Ascending aorta (tissue), 2 donors: ENCODE data around the gene AGAP1. TPM values are rescaled to one million over a fixed set of nuclear protein-coding genes. Genes with fewer than 3 reads are reported as not detected.

Experiments used
- DNase-seq, 2 donors: peaks; one replicate each; pipeline ENCODE4 v3.0.0-alpha.2; 2019; ENCODE audit warnings: low spot score in 2 of 2
- H3K27ac ChIP-seq, 2 donors: fragments of 200-600 bp; sonication (generic); one replicate each; pipeline ENCODE4 v1.5.1; 2016 to 2017; ENCODE audit warnings: mild to moderate bottlenecking in 1 of 2
- H3K27me3 ChIP-seq: fragments of 200-600 bp; sonication (generic); one replicate; pipeline ENCODE4 v1.5.1; 2017
- H3K36me3 ChIP-seq, 2 donors: fragments of 200-600 bp; sonication (generic); one replicate each; pipeline ENCODE4 v1.5.1; 2016
- H3K4me1 ChIP-seq, 2 donors: fragments of 200-600 bp; sonication (generic); one replicate each; pipeline ENCODE4 v1.5.1; 2016 to 2017; ENCODE audit warnings: mild to moderate bottlenecking in 1 of 2
- H3K4me3 ChIP-seq, 2 donors: fragments of 200-600 bp; sonication (generic); one replicate each; pipeline ENCODE4 v1.5.1; 2016 to 2017; ENCODE audit warnings: mild to moderate bottlenecking in 1 of 2
- H3K9me3 ChIP-seq, 2 donors: fragments of 200-600 bp; sonication (generic); one replicate each; pipeline ENCODE4 v1.5.1; 2016
- CTCF ChIP-seq, 3 experiments: fragments of 200-600 bp in 2 of 3; fragments of 450-650 bp in 1 of 3; sonication (generic) in 2 of 3; IDR thresholded peaks; one replicate each; pipeline ENCODE4 v1.5.1; 2016 to 2019; ENCODE audit warnings: antibody characterized with exemption in 3 of 3, mild to moderate bottlenecking in 1 of 3, moderate library complexity in 1 of 3
- intact Hi-C: fragments of 100-400 bp; cut with DNase I; formaldehyde crosslinking; loops from one replicate; pipeline ENCODE4 v1.15.1; 2023
- total RNA-seq: library from RNA; depleted of rRNA; stranded (reverse); fragments of >200 nt; gene quantifications from one replicate; pipeline ENCODE4 v1.1.0, GENCODE V29; 2016

The AGAP1 gene
- total RNA-seq, 1 donor from 2014 or later, result 19.7 TPM

DNA sequence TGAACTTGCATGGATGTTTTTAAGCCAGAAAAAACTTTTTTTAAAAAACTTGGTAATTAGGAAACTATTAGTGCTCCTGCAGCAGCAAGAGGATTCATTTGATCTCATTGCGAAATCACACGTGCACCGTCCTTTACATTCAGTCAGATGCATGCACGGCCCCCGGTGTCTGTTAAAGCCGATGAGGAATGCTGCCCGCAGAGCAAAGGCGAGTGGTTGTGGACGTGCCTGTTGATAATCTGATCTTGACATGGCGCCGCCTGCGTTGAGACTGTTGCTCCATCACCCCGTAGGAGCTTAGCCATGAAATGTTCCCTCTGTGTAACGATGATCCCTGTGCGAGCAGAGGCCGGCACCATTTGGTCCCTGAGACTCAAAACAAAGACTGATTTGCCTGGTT lies 374.4 kb downstream of the AGAP1 start:
- Histone ChIP-seq H3K27me3 (no peaks in the 10 kb centered on the region), H3K36me3 (no peaks in the 10 kb centered on the region), H3K27ac (no peak overlapping the region), H3K4me3 (no peak overlapping the region), H3K9me3 (peaks cover 5 to 15% of the 10 kb centered on the region in 2 donors), H3K4me1 (no peaks in the 10 kb centered on the region)
- no peak for TF ChIP-seq CTCF (IDR thresholded peaks at IDR 0.05)
- intact Hi-C loops, result no loop called here
- no peak for DNase-seq

DNA sequence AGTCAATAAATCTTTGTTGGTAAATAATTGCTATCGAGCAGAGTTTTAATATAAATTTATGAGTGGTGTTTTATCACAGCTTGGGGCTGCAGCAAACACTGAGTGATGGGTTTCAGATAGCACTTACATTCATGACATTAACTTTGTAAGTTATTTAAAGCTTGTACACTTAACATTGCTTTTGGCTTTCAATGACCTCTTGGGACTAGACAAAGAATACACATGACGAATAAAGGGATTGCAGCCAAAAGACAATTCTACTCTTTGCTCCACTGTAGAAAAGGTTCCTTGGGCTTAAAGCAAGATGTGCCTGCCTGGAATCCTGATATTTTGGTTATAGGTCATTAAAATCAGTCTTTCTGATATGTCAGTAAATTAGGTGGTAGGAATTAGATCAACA lies 374.8 kb downstream of the AGAP1 start:
- TF ChIP-seq CTCF (IDR thresholded peaks at IDR 0.05), result no peak
- Histone ChIP-seq H3K36me3 (no peaks in the 10 kb centered on the region), H3K27me3 (no peaks in the 10 kb centered on the region), H3K4me3 (no peak overlapping the region), H3K27ac (no peak overlapping the region), H3K4me1 (no peaks in the 10 kb centered on the region), H3K9me3 (peaks cover 5 to 15% of the 10 kb centered on the region in 2 donors)
- no peak for DNase-seq
- intact Hi-C loops, result no loop called here

DNA sequence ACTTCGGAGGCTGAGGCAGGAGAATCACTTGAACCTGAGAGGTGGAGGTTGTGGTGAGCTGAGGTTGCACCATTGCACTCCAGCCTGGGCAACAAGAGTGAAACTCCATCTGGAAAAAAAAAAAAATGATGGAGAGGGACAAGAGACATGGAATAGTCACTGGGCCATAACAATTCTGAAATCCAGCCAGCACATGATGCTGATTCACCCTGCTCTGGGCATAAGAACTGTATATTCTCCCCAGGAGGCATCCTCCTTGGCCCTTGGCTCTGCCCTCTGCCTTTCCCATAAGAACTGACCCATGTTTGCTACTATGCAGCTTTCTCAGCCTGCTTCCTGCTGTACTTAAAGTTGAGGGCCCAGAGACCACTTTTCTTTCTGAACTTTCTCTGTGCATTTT lies 376.7 kb downstream of the AGAP1 start:
- Histone ChIP-seq H3K4me3 (no peak overlapping the region), H3K27me3 (no peaks in the 10 kb centered on the region), H3K27ac (no peak overlapping the region), H3K36me3 (no peaks in the 10 kb centered on the region), H3K4me1 (no peaks in the 10 kb centered on the region), H3K9me3 (peaks cover 5 to 15% of the 10 kb centered on the region in 2 donors)
- intact Hi-C loops, result no loop called here
- no peak for DNase-seq
- TF ChIP-seq CTCF (IDR thresholded peaks at IDR 0.05), result no peak

- no peak for TF ChIP-seq CTCF (IDR thresholded peaks at IDR 0.05)
- no peaks in the 10 kb centered on the region for H3K9me3 ChIP-seq
- no peaks in the 10 kb centered on the region for H3K27me3 ChIP-seq
- H3K27ac ChIP-seq, result no peak overlapping the region
- no peak overlapping the region for H3K4me3 ChIP-seq
- no peaks in the 10 kb centered on the region for H3K4me1 ChIP-seq
- H3K36me3 ChIP-seq, result no peaks in the 10 kb centered on the region
- no peak for DNase-seq
- intact Hi-C loops, result no loop called here
Measured at GRCh38 chr2:235876099-235876679, 382.3 kb downstream of the AGAP1 start.

GRCh38 chr2:235877275-235877802 lies 383.5 kb downstream of the AGAP1 start:
- H3K4me3 ChIP-seq, result no peak overlapping the region
- H3K27ac ChIP-seq, result no peak overlapping the region
- H3K36me3 ChIP-seq, result no peaks in the 10 kb centered on the region
- H3K4me1 ChIP-seq, result no peaks in the 10 kb centered on the region
- TF ChIP-seq CTCF (IDR thresholded peaks at IDR 0.05), result no peak
- no peaks in the 10 kb centered on the region for H3K9me3 ChIP-seq
- intact Hi-C loops, result no loop called here
- no peaks in the 10 kb centered on the region for H3K27me3 ChIP-seq
- no peak for DNase-seq

GRCh38 chr2:235879116-235879515 lies 385.3 kb downstream of the AGAP1 start:
- intact Hi-C loops, result no loop called here
- H3K36me3 ChIP-seq, result no peaks in the 10 kb centered on the region
- TF ChIP-seq CTCF (IDR thresholded peaks at IDR 0.05), result no peak
- no peaks in the 10 kb centered on the region for H3K9me3 ChIP-seq
- H3K4me3 ChIP-seq, result no peak overlapping the region
- no peak overlapping the region for H3K27ac ChIP-seq
- H3K27me3 ChIP-seq, result no peaks in the 10 kb centered on the region
- no peaks in the 10 kb centered on the region for H3K4me1 ChIP-seq
- no peak for DNase-seq
